RWPE2 (cell line): ENCODE measurements around the gene MUC5AC.
"Not testable (repeated sequence)": the region's sequence is repeated elsewhere in the genome, so short reads cannot be mapped to it uniquely, and the experiment has no call there.

Source experiments
- ATAC-seq: fragments of 200-7000 bp; cut with Tn5 transposase; 3 replicates; pipeline ENCODE4 v1.9.1; 2021; ENCODE audit warnings: low read depth
- DNase-seq: peaks from one replicate; pipeline ENCODE4 v3.0.0-alpha.2; 2020; ENCODE audit warnings: low spot score
- H3K27ac ChIP-seq: fragments of 450-650 bp; 2 replicates; pipeline ENCODE4 v1.5.1; 2017; ENCODE audit warnings: mild to moderate bottlenecking; ENCODE audit not compliant: poor library complexity, severe bottlenecking
- H3K27me3 ChIP-seq: fragments of 250-450 bp; sonication (Bioruptor Pico); 2 replicates; pipeline ENCODE4 v1.5.1; 2021; ENCODE audit warnings: mild to moderate bottlenecking, moderate library complexity; ENCODE audit not compliant: insufficient read depth, poor library complexity, severe bottlenecking
- H3K36me3 ChIP-seq: fragments of 250-450 bp; sonication (Bioruptor Pico); 2 replicates; pipeline ENCODE4 v1.5.1; 2020; ENCODE audit warnings: low read depth, mild to moderate bottlenecking, moderate library complexity
- H3K4me1 ChIP-seq: fragments of 250-450 bp; sonication (Bioruptor Pico); 2 replicates; pipeline ENCODE4 v1.5.1; 2021; ENCODE audit warnings: mild to moderate bottlenecking, moderate library complexity; ENCODE audit not compliant: insufficient read depth, poor library complexity, severe bottlenecking
- H3K4me3 ChIP-seq: fragments of 250-450 bp; sonication (Bioruptor Pico); 2 replicates; pipeline ENCODE4 v1.5.1; 2021; ENCODE audit warnings: mild to moderate bottlenecking, moderate library complexity; ENCODE audit not compliant: severe bottlenecking
- H3K9me3 ChIP-seq: fragments of 250-450 bp; sonication (Bioruptor Pico); 2 replicates; pipeline ENCODE4 v1.5.1; 2021; ENCODE audit warnings: mild to moderate bottlenecking, moderate library complexity; ENCODE audit not compliant: severe bottlenecking
- TF ChIP-seq, protein P1 (sequence below): fragments of 450-650 bp; IDR thresholded peaks from one replicate; pipeline ENCODE4 v1.5.1; 2017; ENCODE audit warnings: mild to moderate bottlenecking, moderate library complexity; ENCODE audit not compliant: poor library complexity, severe bottlenecking

The MUC5AC gene

DNA sequence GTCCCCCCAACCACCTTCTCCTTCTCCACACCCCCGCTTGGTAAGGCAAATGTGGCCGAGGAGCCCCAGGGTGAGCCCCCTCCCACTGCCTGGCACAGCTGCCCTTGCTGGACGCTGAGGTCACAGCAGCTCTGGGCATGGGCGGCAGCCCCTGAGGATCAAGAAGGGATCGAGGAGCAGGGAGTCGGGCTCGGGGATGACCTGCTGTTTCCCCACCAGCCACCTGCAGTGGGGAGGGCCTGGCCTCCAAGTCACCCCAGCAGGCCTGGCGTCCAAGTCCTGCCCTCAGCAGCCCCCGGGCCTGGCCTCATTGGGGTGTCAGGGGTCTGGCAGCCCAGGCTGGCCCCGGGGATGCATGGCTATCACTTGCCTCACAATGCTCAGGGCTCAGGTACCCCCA, 23.7 kb downstream of the MUC5AC start:
- H3K27ac ChIP-seq, result no peak overlapping the region
- no peaks in the 10 kb centered on the region for H3K9me3 ChIP-seq

DNA sequence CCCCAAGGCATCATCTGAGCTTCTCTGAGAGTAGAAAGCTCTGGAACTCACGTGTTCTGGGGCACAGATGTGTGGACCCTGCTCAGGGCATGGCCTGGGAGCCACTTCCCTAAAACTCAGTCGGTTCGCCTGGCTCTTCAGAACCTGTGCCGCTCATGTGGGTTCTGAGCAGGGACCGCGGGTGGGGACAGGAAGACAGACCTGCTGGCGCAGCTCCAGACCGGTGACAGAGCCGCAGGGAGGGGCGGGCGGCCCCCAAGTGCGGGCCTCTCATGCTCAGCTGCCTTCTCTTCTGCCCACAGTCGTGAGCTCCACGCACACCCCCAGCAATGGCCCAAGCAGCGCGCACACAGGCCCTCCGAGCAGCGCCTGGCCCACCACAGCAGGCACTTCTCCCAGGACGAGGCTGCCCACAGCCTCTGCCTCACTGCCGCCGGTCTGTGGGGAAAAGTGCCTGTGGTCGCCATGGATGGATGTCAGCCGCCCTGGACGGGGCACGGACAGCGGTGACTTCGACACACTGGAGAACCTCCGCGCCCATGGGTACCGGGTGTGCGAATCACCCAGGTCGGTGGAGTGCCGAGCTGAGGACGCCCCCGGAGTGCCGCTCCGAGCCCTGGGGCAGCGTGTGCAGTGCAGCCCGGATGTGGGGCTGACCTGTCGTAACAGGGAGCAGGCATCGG, 24.2 kb downstream of the MUC5AC start:
- no peaks in the 10 kb centered on the region for H3K36me3 ChIP-seq
- TF ChIP-seq, protein P1, sequence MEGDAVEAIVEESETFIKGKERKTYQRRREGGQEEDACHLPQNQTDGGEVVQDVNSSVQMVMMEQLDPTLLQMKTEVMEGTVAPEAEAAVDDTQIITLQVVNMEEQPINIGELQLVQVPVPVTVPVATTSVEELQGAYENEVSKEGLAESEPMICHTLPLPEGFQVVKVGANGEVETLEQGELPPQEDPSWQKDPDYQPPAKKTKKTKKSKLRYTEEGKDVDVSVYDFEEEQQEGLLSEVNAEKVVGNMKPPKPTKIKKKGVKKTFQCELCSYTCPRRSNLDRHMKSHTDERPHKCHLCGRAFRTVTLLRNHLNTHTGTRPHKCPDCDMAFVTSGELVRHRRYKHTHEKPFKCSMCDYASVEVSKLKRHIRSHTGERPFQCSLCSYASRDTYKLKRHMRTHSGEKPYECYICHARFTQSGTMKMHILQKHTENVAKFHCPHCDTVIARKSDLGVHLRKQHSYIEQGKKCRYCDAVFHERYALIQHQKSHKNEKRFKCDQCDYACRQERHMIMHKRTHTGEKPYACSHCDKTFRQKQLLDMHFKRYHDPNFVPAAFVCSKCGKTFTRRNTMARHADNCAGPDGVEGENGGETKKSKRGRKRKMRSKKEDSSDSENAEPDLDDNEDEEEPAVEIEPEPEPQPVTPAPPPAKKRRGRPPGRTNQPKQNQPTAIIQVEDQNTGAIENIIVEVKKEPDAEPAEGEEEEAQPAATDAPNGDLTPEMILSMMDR, result no peak
- no peak overlapping the region for H3K27ac ChIP-seq
- no peak overlapping the region for H3K4me3 ChIP-seq
- H3K9me3 ChIP-seq, result no peaks in the 10 kb centered on the region
- no peaks in the 10 kb centered on the region for H3K27me3 ChIP-seq
- no peak for ATAC-seq
- H3K4me1 ChIP-seq, result no peaks in the 10 kb centered on the region
- no peak for DNase-seq

More for the DNA sequence above, 23.7 kb downstream of the MUC5AC start:
- Histone ChIP-seq H3K4me3 (no peak overlapping the region), H3K36me3 (no peaks in the 10 kb centered on the region), H3K27me3 (no peaks in the 10 kb centered on the region), H3K4me1 (no peaks in the 10 kb centered on the region)
- TF ChIP-seq, protein P1, result no peak
- ATAC-seq, result no peak
- no peak for DNase-seq

DNA sequence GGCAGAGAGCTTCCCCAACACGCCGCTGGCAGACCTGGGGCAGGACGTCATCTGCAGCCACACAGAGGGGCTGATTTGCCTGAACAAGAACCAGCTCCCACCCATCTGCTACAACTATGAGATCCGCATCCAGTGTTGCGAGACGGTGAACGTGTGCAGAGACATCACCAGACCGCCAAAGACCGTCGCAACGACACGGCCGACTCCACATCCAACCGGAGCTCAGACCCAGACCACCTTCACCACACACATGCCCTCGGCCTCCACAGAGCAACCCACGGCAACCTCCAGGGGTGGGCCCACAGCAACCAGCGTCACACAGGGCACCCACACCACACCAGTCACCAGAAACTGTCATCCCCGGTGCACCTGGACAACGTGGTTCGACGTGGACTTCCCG, 26.4 kb downstream of the MUC5AC start:
- ATAC-seq, H3K27ac ChIP-seq, H3K4me1 ChIP-seq, H3K36me3 ChIP-seq, H3K27me3 ChIP-seq, H3K9me3 ChIP-seq, H3K4me3 ChIP-seq, DNase-seq: not testable (repeated sequence)

DNA sequence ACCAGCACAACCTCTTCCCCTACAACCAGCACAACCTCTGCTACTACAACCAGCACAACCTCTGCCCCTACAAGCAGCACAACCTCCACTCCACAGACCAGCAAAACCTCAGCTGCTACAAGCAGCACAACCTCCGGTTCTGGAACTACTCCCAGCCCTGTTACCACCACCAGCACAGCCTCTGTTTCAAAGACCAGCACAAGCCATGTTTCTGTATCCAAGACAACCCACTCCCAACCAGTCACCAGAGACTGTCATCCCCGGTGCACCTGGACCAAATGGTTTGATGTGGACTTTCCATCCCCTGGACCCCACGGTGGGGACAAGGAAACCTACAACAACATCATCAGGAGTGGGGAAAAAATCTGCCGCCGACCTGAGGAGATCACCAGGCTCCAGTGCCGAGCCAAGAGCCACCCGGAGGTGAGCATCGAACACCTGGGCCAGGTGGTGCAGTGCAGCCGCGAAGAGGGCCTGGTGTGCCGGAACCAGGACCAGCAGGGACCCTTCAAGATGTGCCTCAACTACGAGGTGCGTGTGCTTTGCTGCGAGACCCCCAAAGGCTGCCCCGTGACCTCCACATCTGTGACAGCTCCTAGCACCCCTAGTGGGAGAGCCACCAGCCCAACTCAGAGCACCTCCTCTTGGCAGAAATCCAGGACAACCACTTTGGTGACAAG, 30.8 kb downstream of the MUC5AC start:
- H3K27me3 ChIP-seq, H3K36me3 ChIP-seq, H3K4me1 ChIP-seq, ATAC-seq, H3K4me3 ChIP-seq, H3K27ac ChIP-seq, H3K9me3 ChIP-seq: not testable (repeated sequence)
- peak; percentile 21 for DNase-seq

DNA sequence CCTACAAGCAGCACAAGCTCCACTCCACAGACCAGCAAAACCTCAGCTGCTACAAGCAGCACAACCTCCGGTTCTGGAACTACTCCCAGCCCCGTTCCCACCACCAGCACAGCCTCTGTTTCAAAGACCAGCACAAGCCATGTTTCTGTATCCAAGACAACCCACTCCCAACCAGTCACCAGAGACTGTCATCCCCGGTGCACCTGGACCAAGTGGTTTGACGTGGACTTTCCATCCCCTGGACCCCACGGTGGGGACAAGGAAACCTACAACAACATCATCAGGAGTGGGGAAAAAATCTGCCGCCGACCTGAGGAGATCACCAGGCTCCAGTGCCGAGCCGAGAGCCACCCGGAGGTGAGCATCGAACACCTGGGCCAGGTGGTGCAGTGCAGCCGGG, 32.1 kb downstream of the MUC5AC start:
- H3K4me1 ChIP-seq, H3K27ac ChIP-seq, H3K27me3 ChIP-seq, ATAC-seq, H3K36me3 ChIP-seq, H3K9me3 ChIP-seq, H3K4me3 ChIP-seq: not testable (repeated sequence)
- DNase-seq, result peak; percentile 10

DNA sequence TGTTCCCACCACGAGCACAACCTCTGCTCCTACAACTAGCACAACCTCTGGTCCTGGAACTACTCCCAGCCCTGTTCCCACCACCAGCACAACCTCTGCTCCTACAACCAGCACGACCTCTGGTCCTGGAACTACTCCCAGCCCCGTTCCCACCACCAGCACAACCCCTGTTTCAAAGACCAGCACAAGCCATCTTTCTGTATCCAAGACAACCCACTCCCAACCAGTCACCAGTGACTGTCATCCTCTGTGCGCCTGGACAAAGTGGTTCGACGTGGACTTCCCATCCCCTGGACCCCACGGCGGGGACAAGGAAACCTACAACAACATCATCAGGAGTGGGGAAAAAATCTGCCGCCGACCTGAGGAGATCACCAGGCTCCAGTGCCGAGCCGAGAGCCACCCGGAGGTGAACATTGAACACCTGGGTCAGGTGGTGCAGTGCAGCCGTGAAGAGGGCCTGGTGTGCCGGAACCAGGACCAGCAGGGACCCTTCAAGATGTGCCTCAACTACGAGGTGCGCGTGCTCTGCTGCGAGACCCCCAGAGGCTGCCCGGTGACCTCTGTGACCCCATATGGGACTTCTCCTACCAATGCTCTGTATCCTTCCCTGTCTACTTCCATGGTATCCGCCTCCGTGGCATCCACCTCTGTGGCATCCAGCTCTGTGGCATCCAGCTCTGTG, 34.2 kb downstream of the MUC5AC start:
- not testable (repeated sequence) for ATAC-seq, H3K4me1 ChIP-seq, H3K27ac ChIP-seq, H3K9me3 ChIP-seq, H3K36me3 ChIP-seq, H3K4me3 ChIP-seq, H3K27me3 ChIP-seq
- peak; percentile 34 for DNase-seq
